HS-27A (cell line): ENCODE results near the gene HNF1A.

Source experiments
- DNase-seq: peaks from one replicate; pipeline ENCODE4 v3.0.0-alpha.2; 2012; ENCODE audit warnings: low read depth, missing footprints

HNF1A gene

DNA sequence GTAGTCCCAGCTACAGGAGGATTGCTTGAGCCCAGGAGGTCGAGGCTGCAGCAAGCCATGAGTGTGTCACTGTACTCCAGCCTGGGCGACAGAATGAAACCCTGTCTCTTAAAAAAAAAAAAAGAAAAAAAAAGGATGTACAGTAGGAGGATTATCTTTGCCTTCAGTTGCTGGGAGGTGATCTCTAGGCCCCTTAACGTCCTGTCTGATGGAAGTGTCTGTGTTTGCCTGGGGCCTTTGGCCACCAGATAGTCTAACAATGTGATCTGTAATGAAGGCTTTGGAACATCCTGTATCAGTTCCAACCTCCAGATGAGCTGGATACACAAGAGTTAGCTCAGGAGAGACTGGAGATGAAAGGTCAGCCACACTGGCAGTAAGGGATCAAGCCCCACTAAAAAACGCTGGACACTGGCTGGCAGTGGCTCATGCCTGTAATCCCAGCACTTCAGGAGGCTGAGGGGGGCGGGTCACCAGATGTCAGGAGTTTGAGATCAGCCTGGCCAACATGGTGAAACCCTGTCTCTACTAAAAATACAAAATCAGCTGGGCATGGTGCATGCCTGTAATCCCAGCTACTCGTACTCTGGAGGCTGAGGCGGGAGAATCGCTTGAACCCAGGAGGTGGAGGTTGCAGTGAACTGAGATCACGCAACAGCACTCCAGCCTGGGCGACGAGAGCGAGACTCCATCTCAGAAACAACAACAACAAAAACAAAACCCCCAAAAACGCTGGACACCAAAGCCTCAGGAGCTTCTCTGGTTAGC lies 19.0 kb upstream of the HNF1A start:
- no peak for DNase-seq

- DNase-seq, result no peak
Observed at GRCh38 chr12:120960657-120961056, 17.7 kb upstream of the HNF1A start.

- no peak for DNase-seq
Observed at GRCh38 chr12:120961604-120962531, 16.5 kb upstream of the HNF1A start.

DNA sequence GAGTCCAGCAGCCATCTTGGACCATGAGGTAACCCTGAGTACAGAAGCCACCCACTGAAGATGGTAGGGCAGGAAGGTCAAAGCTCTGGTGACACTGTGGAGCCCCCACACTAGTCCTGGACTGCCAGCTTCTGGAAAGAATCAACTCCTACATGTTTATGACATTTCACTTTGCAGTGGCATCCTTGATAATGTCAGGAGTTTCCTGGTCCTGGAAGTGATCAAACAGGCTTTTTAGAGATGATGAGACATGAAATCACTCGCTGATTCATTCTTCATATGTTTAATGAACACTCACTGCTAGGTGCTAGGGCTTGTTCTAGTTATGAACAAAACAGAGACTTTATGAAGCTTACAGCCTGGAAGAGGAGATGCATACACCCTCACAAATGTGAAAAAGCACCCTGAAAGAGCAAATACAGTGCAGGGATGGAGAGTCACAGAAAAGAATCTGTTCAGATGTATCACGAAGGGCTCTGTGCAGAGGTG lies 15.8 kb upstream of the HNF1A start:
- no peak for DNase-seq

DNA sequence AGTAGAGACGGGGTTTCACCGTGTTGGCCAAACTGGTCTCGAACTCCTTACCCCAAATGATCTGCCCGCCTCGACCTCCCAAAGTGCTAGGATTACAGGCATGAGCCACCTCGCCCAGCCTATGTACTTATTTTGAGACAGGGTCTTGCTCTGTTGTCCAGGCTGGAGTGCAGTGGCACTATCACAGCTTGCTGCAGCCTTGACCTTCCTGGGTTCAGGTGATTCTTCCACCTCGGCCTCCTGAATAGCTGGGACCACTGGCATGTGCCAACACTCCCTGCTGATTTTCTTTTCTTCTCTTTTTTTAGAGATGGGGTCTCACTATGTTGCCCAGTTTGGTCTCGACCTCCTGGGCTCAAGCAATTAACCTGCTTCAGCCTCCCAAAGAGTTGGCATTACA lies 14.0 kb upstream of the HNF1A start:
- DNase-seq, result no peak

- DNase-seq, result no peak
Observed at GRCh38 chr12:120965534-120966091, 12.7 kb upstream of the HNF1A start.

- no peak for DNase-seq
Observed at GRCh38 chr12:120970310-120970709, 8.0 kb upstream of the HNF1A start.

- DNase-seq, result peak; percentile 8
Observed at GRCh38 chr12:120971299-120972180, 6.8 kb upstream of the HNF1A start.

DNA sequence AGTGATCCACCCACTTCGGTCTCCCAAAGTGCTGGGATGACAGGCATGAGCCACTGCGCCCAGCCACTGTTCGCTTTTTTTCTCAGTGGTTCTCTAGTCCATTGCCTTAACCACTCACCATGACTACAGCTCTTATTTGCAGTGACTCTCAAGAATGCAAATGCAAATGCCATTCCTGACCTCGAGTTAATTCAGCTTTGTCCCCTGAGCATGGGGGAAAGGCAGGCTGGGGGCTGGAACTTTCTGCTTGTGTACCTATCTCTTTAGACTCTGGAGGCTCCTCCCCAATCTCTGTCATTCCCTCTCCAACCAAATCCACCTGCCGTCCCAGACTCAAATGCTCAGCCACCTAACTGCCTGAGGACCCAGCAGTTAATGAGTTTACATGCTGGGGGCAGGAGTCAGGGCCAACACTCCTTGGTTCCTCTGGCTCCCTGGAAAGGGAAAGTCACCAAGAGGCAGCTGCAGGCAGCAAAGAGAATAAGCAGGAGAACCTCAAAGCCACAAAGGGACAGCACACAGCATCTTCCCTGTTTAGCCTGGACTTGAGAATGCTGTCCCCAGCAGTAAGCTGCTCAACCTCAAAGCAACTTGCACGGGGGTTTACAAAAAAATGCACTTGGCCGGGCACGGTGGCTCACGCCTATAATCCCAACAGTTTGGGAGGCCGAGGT lies 5.3 kb upstream of the HNF1A start:
- no peak for DNase-seq

DNA sequence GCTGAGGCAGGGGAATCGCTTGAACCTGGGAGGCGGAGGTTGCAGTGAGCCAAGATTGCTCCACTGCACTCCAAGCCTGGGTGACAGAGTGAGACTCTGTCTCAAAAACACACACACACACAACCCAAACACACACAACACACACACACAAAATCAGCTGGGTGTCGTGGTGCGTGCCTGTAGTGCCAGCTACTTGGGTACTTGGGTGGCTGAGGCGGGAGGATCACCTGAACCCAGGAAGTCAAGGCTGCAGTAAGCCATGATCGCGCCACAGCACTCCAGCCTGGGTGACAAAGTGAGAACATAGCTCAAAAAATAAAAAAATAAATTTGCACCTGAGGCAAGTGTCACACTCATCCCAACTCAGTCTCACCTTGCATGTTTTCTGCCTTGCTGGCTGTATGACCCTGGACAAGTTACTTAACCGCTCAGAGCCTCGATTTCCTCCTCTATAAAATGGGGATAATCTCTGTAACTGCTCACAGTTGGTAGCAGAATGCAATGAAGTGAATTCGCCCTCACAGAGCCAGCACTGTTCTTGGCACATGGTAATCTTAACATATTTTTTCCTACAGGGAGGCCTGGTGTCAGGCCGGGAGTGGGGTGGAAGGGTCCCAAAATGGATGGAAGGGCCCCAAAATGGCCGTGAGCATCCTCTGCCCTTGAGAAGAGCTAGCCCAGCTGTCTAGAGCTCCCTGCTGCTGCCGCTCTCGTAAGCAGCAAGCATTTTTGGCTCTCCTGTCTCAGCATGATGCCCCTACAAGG lies 630 bp upstream of the HNF1A start:
- DNase-seq, result no peak

GRCh38 chr12:120979220-120979861 lies 998 bp downstream of the HNF1A start:
- no peak for DNase-seq

GRCh38 chr12:120979862-120980696 lies 1.7 kb downstream of the HNF1A start:
- DNase-seq, result no peak

DNA sequence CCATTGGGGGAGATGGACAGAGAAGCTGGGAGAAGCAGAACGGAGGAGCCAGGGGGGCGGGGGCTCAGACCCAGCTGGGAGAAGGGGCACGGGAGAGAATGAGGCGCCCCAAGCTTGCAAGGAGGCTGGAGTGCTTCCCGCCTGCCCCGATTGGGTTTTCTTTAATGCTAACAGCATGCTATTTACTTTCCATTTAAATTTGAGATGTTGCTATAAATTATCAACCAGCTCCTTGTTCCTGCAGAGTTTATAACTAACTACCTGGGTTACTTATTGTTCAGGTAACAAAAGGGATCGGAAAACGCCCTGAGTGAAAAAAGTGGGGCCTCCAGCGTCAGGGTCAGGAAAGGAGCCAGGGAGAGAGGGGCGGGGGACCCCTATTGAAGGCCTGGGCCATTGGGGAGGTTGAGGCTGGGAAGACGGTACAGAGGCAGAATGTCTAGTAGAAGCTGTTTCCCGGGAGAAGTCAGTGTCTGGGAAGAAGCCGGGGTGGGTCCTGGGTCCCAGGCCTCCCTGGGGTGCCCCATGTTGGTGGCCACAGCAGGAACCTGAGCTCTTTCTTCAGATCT lies 2.5 kb downstream of the HNF1A start:
- DNase-seq, result no peak

DNA sequence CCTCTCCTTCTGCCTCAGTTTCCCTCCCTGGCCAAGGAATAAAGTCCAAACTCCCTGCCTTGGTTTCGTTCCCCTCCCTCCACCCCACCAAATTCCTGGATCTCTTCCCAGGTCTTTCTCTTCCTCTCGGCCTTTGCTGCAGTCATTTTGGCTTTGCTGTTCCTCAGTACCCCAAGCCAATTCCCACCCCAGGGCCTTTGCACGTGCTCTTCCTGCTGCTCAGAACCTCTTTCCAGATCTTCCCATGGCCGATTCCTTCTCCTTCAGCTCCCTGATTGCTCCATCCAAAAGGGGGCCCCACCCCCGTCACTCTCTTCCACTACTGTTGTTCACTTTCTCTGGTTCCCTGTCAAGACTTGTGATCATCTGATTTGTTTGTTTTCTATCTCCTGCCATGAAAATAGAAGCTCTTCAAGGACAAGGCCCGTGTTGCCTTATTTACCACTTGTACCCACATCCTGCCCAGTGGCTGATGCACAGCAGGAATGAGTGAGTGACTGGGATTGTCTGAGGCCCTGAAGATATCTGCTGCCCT lies 3.1 kb downstream of the HNF1A start:
- DNase-seq, result no peak

GRCh38 chr12:120982659-120983058 lies 4.3 kb downstream of the HNF1A start:
- DNase-seq, result no peak

GRCh38 chr12:120983759-120984158 lies 5.4 kb downstream of the HNF1A start:
- DNase-seq, result no peak

DNA sequence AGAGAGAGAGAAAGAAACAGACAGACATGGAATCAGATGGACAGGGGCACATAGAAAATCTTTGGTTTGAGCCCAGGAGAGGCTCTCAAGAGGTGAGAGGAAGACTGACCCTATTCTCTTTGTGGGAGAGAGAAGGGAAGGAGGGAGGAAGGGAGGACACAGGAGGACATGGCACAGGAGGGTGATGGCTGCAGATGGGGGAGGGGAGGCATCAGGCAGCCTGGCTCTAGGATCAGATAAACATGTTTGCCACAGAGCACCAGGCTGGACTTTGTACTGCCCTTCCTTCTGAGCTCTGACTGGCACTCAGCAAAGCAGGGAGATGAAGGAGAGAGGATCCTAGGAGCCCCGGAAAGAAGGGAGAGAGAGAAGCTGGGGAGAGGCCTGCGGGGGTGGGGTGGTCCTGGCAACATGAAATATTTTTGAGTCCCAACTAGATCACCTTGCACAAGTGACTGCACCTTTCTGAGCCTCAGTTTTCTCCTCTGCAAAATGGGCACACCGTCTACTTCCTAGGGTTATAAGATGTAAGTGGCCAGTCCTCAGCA lies 6.1 kb downstream of the HNF1A start:
- DNase-seq, result no peak

DNA sequence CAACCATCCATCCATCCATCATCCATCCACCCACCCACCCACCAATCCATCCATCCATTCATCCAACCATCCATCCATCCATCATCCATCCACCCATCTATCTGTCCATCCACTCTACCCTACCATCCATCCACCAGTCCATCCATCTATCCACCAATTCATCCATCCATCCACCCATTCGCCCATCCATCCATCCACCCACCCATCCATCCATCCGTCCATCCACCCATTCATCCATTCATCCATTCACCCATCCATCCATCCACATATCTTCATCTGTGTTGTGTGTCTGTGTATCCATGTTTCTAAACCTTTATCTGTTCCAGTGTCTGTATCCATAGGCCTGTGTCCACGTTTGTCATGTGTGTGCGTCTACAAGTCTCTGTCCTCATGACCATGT lies 9.9 kb downstream of the HNF1A start:
- no peak for DNase-seq
